Effector memory CD4-positive, alpha-beta T cell (primary cell): ENCODE data around the gene GNB1.
"Not testable (repeated sequence)": the region's sequence is repeated elsewhere in the genome, so short reads cannot be mapped to it uniquely, and the experiment has no call there.

ENCODE experiments used
- DNase-seq, 3 donors: peaks; one replicate each; pipeline ENCODE4 v3.0.0-alpha.2; 2020
- H3K27ac ChIP-seq: 2 replicates; pipeline ENCODE4 v1.7.0; 2013; ENCODE audit warnings: mild to moderate bottlenecking, low read length, moderate library complexity; ENCODE audit not compliant: insufficient read depth, poor library complexity, severe bottlenecking
- H3K27me3 ChIP-seq: replicated peaks from 2 replicates; pipeline ENCODE4 v1.7.0; 2013; ENCODE audit warnings: mild to moderate bottlenecking, low read length; ENCODE audit not compliant: insufficient read depth, control insufficient read depth, poor library complexity, severe bottlenecking
- H3K36me3 ChIP-seq: 2 replicates; pipeline ENCODE4 v1.7.0; 2013; ENCODE audit warnings: mild to moderate bottlenecking, low read length, moderate library complexity; ENCODE audit not compliant: control insufficient read depth, insufficient read depth
- H3K4me1 ChIP-seq: 2 replicates; pipeline ENCODE4 v1.7.0; 2013; ENCODE audit warnings: low read length, mild to moderate bottlenecking; ENCODE audit not compliant: control insufficient read depth, insufficient read depth, poor library complexity, severe bottlenecking
- H3K4me3 ChIP-seq: 2 replicates; pipeline ENCODE4 v1.7.0; 2013; ENCODE audit warnings: low read length, low read depth, mild to moderate bottlenecking; ENCODE audit not compliant: insufficient read depth, poor library complexity, severe bottlenecking
- H3K9me3 ChIP-seq: 2 replicates; pipeline ENCODE4 v1.7.0; 2013; ENCODE audit warnings: mild to moderate bottlenecking, low read length, moderate library complexity; ENCODE audit not compliant: control insufficient read depth

The GNB1 gene

GRCh38 chr1:1874901-1875300, 16.0 kb downstream of the GNB1 start:
- Histone ChIP-seq H3K36me3 (peaks cover 9% of the 10 kb centered on the region), H3K27me3 (no peaks in the 10 kb centered on the region), H3K4me3 (no peak overlapping the region), H3K9me3 (no peaks in the 10 kb centered on the region), H3K27ac (no peak overlapping the region), H3K4me1 (peaks cover 35% of the 10 kb centered on the region)
- DNase-seq = no peak

- Histone ChIP-seq H3K27ac (no peak overlapping the region), H3K36me3 (peaks cover 9% of the 10 kb centered on the region), H3K4me3 (no peak overlapping the region), H3K9me3 (no peaks in the 10 kb centered on the region), H3K27me3 (no peaks in the 10 kb centered on the region), H3K4me1 (peaks cover 24% of the 10 kb centered on the region)
- DNase-seq = no peak
Observed at GRCh38 chr1:1873186-1873585, 17.7 kb downstream of the GNB1 start.

- no peak overlapping the region for H3K27ac ChIP-seq
- H3K4me3 ChIP-seq = no peak overlapping the region
- H3K4me1 ChIP-seq = peaks cover 24% of the 10 kb centered on the region
- peaks cover 9% of the 10 kb centered on the region for H3K36me3 ChIP-seq
- no peaks in the 10 kb centered on the region for H3K9me3 ChIP-seq
- DNase-seq = no peak
- H3K27me3 ChIP-seq = no peaks in the 10 kb centered on the region
Observed at GRCh38 chr1:1872329-1872994, 18.4 kb downstream of the GNB1 start.

- peaks cover 19% of the 10 kb centered on the region for H3K4me1 ChIP-seq
Observed at GRCh38 chr1:1869469-1869868, 21.4 kb downstream of the GNB1 start.

GRCh38 chr1:1867164-1867563, 23.7 kb downstream of the GNB1 start:
- Histone ChIP-seq H3K9me3 (no peaks in the 10 kb centered on the region), H3K27ac (no peak overlapping the region), H3K4me3 (no peak overlapping the region), H3K36me3 (no peaks in the 10 kb centered on the region), H3K27me3 (no peaks in the 10 kb centered on the region), H3K4me1 (peaks cover 8% of the 10 kb centered on the region)
- no peak for DNase-seq

More at GRCh38 chr1:1869469-1869868, 21.4 kb downstream of the GNB1 start:
- peaks cover 6% of the 10 kb centered on the region for H3K36me3 ChIP-seq
- DNase-seq = no peak
- H3K27ac ChIP-seq = no peak overlapping the region
- no peaks in the 10 kb centered on the region for H3K27me3 ChIP-seq
- no peak overlapping the region for H3K4me3 ChIP-seq
- no peaks in the 10 kb centered on the region for H3K9me3 ChIP-seq

- Histone ChIP-seq H3K27ac (no peak overlapping the region), H3K27me3 (no peaks in the 10 kb centered on the region), H3K4me3 (no peak overlapping the region), H3K4me1 (peaks cover 28% of the 10 kb centered on the region), H3K9me3 (no peaks in the 10 kb centered on the region), H3K36me3 (no peaks in the 10 kb centered on the region)
- DNase-seq = no peak
Observed at GRCh38 chr1:1862905-1863547, 27.9 kb downstream of the GNB1 start.

- DNase-seq, H3K27ac ChIP-seq, H3K36me3 ChIP-seq, H3K4me3 ChIP-seq, H3K9me3 ChIP-seq, H3K27me3 ChIP-seq: not testable (repeated sequence)
- peaks cover 28% of the 10 kb centered on the region for H3K4me1 ChIP-seq
Observed at GRCh38 chr1:1861761-1862310, 29.1 kb downstream of the GNB1 start.

GRCh38 chr1:1861339-1861730, 29.6 kb downstream of the GNB1 start:
- H3K9me3 ChIP-seq = no peaks in the 10 kb centered on the region
- H3K36me3 ChIP-seq = no peaks in the 10 kb centered on the region
- no peaks in the 10 kb centered on the region for H3K27me3 ChIP-seq
- no peak for DNase-seq
- H3K4me1 ChIP-seq = peaks cover 28% of the 10 kb centered on the region
- no peak overlapping the region for H3K4me3 ChIP-seq
- no peak overlapping the region for H3K27ac ChIP-seq

- H3K4me3 ChIP-seq, H3K27me3 ChIP-seq, H3K9me3 ChIP-seq, H3K27ac ChIP-seq, H3K36me3 ChIP-seq, DNase-seq: not testable (repeated sequence)
- peaks cover 28% of the 10 kb centered on the region for H3K4me1 ChIP-seq
Observed at GRCh38 chr1:1859970-1860697, 30.8 kb downstream of the GNB1 start.
